Peyer's patch (tissue), 4 donors: Measurements from ENCODE around the gene MTA3.

Experiments used
- CTCF ChIP-seq, 6 experiments: fragments of 450-650 bp in 4 of 6; fragments of 200-600 bp in 2 of 6; sonication (generic) in 1 of 6; IDR thresholded peaks; one replicate each; pipeline ENCODE4 v1.5.1; 2017 to 2019; ENCODE audit warnings: antibody characterized with exemption in 6 of 6, mild to moderate bottlenecking in 3 of 6, moderate library complexity in 1 of 6
- POLR2A ChIP-seq, 2 donors: fragments of 450-650 bp; IDR thresholded peaks; one replicate each; pipeline ENCODE4 v1.5.1; 2017; ENCODE audit warnings: antibody characterized with exemption in 2 of 2, mild to moderate bottlenecking in 2 of 2, moderate library complexity in 2 of 2

- TF ChIP-seq CTCF (IDR thresholded peaks at IDR 0.05) = no peak
- TF ChIP-seq POLR2A (IDR thresholded peaks at IDR 0.05) = no peak
Measured at GRCh38 chr2:42723465-42723864, 155.0 kb downstream of the MTA3 start.
